HG03280 (cell line): ENCODE data around the gene DDX11.
"Not testable (repeated sequence)": the region's sequence is repeated elsewhere in the genome, so short reads cannot be mapped to it uniquely, and the experiment has no call there.

ENCODE experiments used
- ATAC-seq: cut with Tn5 transposase; IDR thresholded peaks from one replicate; pipeline ENCODE4 v1.9.1; 2021; ENCODE audit warnings: mild to moderate bottlenecking, moderate library complexity; ENCODE audit not compliant: unreplicated experiment

Gene DDX11

GRCh38 chr12:31098363-31098762, 24.7 kb downstream of the DDX11 start:
- not testable (repeated sequence) for ATAC-seq

DNA sequence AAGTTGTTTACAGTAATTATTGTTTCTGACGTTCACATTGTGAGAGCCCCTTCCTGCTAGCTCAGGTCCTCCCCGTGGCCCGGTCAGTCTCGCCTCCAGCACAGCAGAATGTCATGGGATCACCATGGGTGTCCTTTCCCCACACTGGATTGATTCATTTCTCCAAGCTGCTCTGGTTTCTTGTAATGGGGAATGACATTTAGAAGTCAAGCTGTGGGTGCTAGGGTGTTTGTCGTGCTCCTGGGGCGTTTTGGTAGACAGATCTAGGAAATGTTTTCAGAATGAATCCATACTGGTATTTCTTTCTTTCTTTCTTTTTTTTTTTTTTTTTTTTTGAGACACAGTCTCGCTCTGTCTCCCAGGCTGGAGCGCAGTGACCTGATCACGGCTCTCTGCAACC, 25.1 kb downstream of the DDX11 start:
- ATAC-seq = not testable (repeated sequence)

DNA sequence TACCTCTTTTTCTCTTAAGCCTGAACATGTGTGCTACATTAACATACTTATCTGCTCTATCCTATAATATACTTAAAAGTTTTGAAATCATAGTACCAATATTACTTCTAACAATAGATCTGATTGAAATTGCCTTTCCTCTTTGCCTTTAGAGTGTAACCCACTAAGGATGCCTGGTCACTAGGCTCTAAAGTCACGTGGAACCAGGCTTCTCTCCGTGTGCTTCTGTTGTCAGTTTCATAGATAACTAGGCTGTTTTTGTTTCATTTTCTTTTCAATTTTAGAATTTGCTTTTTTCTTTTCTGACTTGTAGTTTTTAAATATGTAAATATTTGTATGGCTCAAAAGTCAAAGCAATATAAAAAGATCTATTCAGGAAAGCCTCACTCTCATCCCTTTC, 25.8 kb downstream of the DDX11 start:
- peak; percentile 45 for ATAC-seq

- ATAC-seq = peak; percentile 85
Observed at GRCh38 chr12:31100503-31101208, 27.0 kb downstream of the DDX11 start.

GRCh38 chr12:31102125-31102524, 28.5 kb downstream of the DDX11 start:
- ATAC-seq = not testable (repeated sequence)

GRCh38 chr12:31102596-31102995, 28.9 kb downstream of the DDX11 start:
- ATAC-seq = not testable (repeated sequence)

DNA sequence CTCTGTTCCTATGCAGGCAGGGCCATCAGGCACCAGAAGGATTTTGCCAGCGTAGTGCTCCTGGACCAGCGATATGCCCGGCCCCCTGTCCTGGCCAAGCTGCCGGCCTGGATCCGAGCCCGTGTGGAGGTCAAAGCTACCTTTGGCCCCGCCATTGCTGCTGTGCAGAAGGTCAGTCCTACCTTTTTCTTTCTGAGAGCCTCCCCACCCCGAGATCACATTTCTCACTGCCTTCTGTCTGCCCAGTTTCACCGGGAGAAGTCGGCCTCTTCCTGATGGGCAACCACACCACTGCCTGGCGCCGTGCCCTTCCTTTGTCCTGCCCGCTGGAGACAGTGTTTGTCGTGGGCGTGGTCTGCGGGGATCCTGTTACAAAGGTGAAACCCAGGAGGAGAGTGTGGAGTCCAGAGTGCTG, 29.9 kb downstream of the DDX11 start:
- not testable (repeated sequence) for ATAC-seq

- not testable (repeated sequence) for ATAC-seq
Observed at GRCh38 chr12:31104220-31104619, 30.6 kb downstream of the DDX11 start.

GRCh38 chr12:31104773-31105172, 31.1 kb downstream of the DDX11 start:
- ATAC-seq = not testable (repeated sequence)

GRCh38 chr12:31105668-31106067, 32.0 kb downstream of the DDX11 start:
- no peak for ATAC-seq

DNA sequence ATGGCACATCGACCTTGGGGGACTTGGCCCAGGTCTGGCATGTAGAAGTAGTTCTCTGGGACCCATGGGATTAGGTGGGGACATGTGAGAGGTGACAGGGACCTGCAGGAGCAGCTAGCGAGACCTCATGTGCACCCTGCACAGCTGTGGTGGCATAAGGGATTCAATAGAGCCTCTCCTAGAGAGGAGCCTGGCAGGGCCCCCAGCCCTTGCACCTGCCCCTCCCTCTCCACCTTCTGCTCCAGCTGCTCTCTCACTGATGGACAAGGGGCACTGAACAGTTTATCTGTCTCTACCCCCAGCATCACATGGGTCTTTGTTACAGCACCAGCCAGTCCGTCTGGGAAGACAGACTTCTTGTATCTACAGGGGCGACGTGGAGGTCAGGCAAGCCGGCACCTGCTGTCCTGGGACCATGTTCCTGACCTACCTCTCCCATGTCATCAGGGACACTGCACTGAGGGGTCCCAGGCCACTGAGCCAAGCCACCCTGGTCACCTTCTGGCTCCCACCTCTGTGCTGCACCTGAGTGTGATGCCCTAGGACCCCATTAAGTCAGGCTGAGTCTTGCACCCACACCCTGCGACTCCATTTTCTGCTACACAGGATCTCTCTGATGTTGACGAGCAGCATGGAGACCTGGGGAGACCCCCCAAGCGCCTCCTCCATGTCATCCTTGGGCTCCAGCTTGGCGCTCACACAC, 32.6 kb downstream of the DDX11 start:
- ATAC-seq = no peak

DNA sequence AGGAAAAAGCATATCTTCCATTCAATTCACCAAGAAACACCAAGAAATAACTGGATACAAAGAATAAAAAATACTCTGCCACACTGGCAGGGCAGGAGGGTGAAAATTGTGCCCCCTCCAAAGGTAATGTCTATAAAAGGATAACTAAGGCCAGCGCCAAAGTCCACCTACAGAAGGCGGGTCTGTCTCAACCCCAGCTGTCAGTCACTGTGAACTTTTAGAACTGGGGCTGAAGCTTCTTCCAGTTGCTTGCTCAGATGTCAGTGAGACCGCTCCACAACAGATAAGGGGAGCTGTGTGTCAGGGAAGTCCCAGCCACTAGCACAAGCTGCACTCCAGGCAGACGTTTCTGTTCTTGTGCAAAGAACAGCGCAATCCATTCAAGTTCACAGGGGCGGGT, 36.1 kb downstream of the DDX11 start:
- not testable (repeated sequence) for ATAC-seq

- ATAC-seq = not testable (repeated sequence)
Observed at GRCh38 chr12:31110263-31110662, 36.6 kb downstream of the DDX11 start.

GRCh38 chr12:31115092-31115601, 41.5 kb downstream of the DDX11 start:
- not testable (repeated sequence) for ATAC-seq

GRCh38 chr12:31116846-31117202, 43.2 kb downstream of the DDX11 start:
- peak; percentile 11 for ATAC-seq

GRCh38 chr12:31117203-31118011, 43.7 kb downstream of the DDX11 start:
- ATAC-seq = peak; percentile 77

DNA sequence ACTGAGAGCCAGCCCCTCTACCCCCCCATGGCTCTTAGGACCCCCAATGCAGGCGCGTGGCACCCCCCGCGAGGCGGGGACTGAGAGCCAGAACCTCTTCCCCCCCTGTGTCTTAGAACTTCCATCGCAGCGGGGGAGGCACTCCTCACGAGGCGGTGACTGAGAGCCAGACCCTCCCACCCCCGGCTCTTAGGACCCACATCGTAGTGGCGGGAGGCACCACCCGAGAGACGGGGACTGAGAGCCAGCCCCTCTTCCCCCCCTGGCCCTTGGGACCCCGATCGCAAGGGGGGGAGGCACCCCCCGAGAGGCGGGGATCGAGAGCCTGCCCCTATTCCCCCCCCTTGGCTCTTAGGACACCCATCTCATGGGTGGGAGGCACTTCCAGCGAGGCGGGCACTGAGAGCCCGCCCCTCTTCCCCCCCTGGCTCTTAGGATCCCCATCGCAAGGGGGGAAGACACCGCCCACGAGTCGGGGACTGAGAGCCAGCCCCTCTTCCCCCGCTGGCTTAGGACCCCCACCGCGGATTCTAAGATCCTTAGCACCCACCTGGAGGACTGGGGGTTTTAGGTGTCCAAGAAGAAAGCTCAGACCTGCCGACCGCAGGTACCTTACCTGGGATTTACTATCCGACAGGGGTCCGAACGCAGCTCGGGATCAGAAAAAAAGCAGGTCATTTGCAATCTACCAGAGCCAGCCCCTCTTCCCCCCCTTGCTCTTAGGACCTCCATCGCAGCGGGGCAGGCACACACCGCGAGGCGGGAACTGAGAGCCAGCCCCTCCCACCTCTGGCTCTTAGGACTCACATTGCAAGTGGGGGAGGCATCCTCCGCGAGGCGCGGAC, 44.9 kb downstream of the DDX11 start:
- ATAC-seq = no peak

DNA sequence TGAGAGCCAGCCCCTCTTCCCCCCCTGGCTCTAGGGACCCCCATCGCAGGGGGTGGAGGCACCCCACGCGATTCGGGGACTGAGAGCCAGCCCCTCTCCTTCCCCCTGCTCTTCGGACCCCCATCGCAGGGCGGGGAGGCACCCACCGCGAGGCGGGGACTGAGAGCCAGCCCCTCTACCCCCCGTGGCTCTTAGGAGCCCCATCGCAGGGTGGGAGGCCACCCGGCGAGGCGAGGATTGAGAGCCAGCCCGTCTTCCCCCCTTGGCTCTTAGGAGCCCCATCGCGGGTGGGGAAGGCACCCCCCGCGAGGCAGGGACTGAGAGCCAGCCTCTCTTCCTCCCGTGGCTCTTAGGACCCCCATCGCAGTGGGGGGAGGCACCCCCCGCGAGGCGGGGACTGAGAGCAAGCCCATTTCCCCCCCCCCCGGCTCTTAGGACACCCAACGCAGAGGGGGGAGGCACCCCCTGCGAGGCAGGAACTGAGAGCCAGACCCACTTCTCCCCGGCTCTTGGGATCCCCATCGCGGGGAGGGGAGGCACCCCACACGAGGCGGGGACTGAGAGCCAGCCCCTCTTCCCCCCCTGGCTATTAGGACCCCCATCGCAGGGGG, 45.6 kb downstream of the DDX11 start:
- no peak for ATAC-seq

DNA sequence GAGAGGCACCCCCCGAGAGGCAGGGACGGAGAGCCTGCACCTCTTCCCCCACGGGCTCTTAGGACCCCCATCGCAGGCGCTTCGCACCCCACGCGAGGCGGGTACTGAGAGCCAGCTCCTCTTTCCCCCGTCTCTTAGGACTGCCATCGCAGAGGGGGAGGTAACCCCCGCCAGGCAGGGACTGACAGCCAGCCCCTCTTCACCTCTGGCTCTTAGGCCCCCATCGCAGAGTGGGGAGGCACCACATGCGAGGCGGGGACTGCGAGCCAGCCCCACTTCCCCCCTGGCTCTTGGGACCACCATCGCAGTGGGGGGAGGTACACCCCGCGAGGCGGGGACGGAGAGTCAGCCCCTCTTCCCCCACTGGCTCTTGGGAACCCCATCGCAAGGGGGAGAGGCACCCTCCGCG, 46.1 kb downstream of the DDX11 start:
- ATAC-seq = no peak

DNA sequence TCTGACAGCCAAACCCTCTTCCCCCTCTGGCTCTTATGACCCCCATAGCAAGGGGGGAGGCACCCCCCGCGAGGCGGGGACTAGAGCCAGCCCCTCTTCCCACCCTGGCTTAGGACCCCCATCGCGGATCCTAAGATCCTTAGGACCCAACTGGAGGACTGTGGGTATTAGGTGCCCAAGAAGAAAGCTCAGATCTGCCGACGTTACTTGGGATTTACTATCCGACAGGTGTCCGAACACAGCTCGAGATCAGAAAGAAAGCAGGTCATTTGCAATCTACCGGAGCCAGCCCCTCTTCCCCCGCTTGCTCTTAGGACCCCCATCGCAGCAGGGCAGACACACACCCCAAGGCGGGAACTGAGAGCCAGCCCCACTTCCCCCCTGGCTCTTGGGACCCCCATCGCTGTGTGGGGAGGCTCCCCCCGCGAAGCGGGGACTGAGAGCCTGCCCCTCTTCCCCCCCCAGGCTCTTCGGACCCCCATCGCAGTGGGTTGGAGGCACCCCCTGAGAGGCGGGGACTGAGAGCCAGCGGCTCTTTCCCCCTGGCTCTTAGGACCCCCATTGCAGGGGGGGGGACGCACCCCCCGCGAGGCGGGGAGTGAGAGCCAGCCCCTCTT, 46.8 kb downstream of the DDX11 start:
- no peak for ATAC-seq
